K562 (cell line): ENCODE data around the gene SLC10A3. TPM values are rescaled to one million over a fixed set of nuclear protein-coding genes. Genes with fewer than 3 reads are reported as not detected.
A peak's percentile ranks its signal among the peaks of the same experiment; 100 is the strongest.

Source experiments
- ARID1B ChIP-seq: fragments of 450-650 bp; IDR thresholded peaks from 2 replicates; pipeline ENCODE4 v1.6.1; 2016; ENCODE audit warnings: antibody characterized with exemption, mild to moderate bottlenecking, inconsistent platforms
- DNMT1 ChIP-seq: fragments of 450-650 bp; IDR thresholded peaks from 2 replicates; pipeline ENCODE4 v1.6.1; 2016; ENCODE audit warnings: antibody characterized with exemption, mild to moderate bottlenecking
- MBD2 ChIP-seq: sonication (generic); IDR thresholded peaks from 2 replicates; pipeline ENCODE4 v1.6.1; 2016; ENCODE audit warnings: low read depth, borderline replicate concordance
- XRCC4 ChIP-seq: IDR thresholded peaks from one replicate; pipeline ENCODE4 v1.6.1; 2011; ENCODE audit not compliant: insufficient read depth, insufficient read length; ENCODE audit errors: extremely low read depth
- ZC3H8 ChIP-seq: fragments of 450-650 bp; IDR thresholded peaks from 2 replicates; pipeline ENCODE4 v1.6.1; 2017
- polyA plus RNA-seq, 8 experiments: library from polyadenylated mRNA; depleted of rRNA in 4 of 8; stranded (reverse) in 5 of 8; unstranded in 3 of 8; fragments of >200 nt; fragmentation: Nextera tagmentation in 2 of 8; fragmentation: Illumina TruSeq in 1 of 8; extraction: Ambion mirVana in 2 of 8; extraction: Trizol in 1 of 8; gene quantifications; 2 replicates each; pipeline versions ENCODE4 v1.2.1 to v1.2.3, GENCODE V29; 2011 to 2014; ENCODE audit warnings: inconsistent platforms in 1 of 8, missing spikeins in 1 of 8
- total RNA-seq, 7 experiments: library from RNA; depleted of rRNA in 6 of 7; stranded (reverse); fragments of >200 nt in 6 of 7; fragmentation: Illumina TruSeq in 2 of 7; extraction: Trizol in 2 of 7; gene quantifications; 2 replicates each; pipeline versions ENCODE4 v1.2.1 to v1.2.3, GENCODE V29; 2011 to 2021; ENCODE audit warnings: low replicate concordance in 1 of 7
- TF ChIP-seq, protein P1 (sequence below), 2 experiments: fragments of 250-450 bp in 1 of 2; fragments of 450-650 bp in 1 of 2; sonication (Bioruptor Pico) in 1 of 2; IDR thresholded peaks; 2 replicates each; pipeline versions ENCODE4 v1.6.1 to v1.8.0; 2016 to 2021; ENCODE audit warnings: mild to moderate bottlenecking in 2 of 2, moderate library complexity in 2 of 2, missing compliant biosample characterization in 1 of 2, missing genetic modification characterization in 1 of 2
- TF ChIP-seq, protein P2 (sequence below): fragments of 200-800 bp; sonication (Bioruptor generic); IDR thresholded peaks from 2 replicates; pipeline ENCODE4 v1.6.1; 2016; ENCODE audit warnings: missing genetic modification characterization, missing compliant biosample characterization
- TF ChIP-seq, protein P3 (sequence below): fragments of 250-450 bp; sonication (Bioruptor Pico); IDR thresholded peaks from 2 replicates; pipeline ENCODE4 v1.4.0; 2020; ENCODE audit warnings: mild to moderate bottlenecking, moderate library complexity, borderline replicate concordance
- TF ChIP-seq, protein P4 (sequence below): fragments of 450-650 bp; IDR thresholded peaks from 2 replicates; pipeline ENCODE4 v1.7.0; 2016; ENCODE audit warnings: borderline replicate concordance
- TF ChIP-seq, protein P5 (sequence below): fragments of 450-650 bp; IDR thresholded peaks from 2 replicates; pipeline ENCODE4 v1.6.1; 2016
- TF ChIP-seq, protein P6 (sequence below): fragments of 250-450 bp; sonication (Bioruptor Pico); IDR thresholded peaks from 2 replicates; pipeline ENCODE4 v1.5.0; 2021

The SLC10A3 gene
- total and polyA plus RNA-seq, 9 of the 15 experiments (the other 6 are each of a cell fraction or from before 2014, with no cell fraction given), result 5.2 to 30.6 (median 16.7) TPM

DNA sequence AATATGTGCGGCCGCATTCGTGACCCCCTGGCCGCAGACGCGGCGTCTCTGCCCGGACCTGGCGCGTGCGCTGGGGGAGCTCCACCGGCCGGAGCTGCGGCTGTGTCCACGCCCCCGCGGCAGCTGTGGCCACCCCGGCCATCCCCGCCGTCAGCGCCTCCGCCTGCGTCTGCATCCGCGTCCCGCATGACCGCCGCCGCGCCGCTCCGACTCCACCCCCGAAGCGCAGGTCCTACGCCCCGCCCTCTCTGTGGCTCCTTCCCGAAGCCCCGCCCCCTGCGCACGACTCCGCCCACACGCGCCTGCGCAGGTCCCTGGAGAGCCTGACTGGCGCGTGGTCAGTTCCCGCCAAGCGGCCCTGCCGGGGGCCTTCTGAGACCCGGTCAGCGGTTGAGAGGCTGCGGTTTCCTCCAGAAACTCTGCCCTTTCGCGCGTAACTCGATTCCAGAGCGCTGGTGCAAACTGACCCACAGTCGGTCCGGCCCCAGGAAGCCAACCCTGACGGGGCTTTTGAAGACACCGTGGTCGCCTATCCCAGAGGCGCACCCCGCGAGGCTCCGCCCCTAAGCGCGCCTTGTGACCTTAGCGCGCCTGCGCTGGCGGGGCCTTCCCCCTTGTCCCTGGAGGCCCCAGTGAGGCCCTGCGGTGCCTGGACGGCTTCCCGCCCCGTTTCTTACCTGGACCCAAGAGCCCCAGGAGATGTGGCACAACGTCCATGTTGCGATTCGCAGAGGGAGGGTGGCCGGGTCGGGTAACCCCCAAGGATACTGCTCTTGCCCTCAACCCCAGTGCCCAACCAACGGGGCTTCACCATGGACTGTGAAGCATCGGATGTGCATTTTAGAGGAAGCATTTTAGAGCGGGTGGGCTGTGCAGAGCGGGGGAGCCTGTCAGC is 11.5 kb downstream of the SLC10A3 start, which contains the start of gene LAGE3 (continued):
- TF ChIP-seq MBD2, result peak; percentile 49; the same call in 1 of the 2 replicates
- TF ChIP-seq, protein P1, sequence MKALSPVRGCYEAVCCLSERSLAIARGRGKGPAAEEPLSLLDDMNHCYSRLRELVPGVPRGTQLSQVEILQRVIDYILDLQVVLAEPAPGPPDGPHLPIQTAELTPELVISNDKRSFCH (CRISPR knock-in tag; IDR thresholded peaks at IDR 0.05), result no peak
- TF ChIP-seq, protein P1 (tag; IDR thresholded peaks at IDR 0.05), result 0 out of 2 replicates have a peak, but pooled peaks have one; percentile 34
- no peak for TF ChIP-seq XRCC4
- TF ChIP-seq, protein P2, sequence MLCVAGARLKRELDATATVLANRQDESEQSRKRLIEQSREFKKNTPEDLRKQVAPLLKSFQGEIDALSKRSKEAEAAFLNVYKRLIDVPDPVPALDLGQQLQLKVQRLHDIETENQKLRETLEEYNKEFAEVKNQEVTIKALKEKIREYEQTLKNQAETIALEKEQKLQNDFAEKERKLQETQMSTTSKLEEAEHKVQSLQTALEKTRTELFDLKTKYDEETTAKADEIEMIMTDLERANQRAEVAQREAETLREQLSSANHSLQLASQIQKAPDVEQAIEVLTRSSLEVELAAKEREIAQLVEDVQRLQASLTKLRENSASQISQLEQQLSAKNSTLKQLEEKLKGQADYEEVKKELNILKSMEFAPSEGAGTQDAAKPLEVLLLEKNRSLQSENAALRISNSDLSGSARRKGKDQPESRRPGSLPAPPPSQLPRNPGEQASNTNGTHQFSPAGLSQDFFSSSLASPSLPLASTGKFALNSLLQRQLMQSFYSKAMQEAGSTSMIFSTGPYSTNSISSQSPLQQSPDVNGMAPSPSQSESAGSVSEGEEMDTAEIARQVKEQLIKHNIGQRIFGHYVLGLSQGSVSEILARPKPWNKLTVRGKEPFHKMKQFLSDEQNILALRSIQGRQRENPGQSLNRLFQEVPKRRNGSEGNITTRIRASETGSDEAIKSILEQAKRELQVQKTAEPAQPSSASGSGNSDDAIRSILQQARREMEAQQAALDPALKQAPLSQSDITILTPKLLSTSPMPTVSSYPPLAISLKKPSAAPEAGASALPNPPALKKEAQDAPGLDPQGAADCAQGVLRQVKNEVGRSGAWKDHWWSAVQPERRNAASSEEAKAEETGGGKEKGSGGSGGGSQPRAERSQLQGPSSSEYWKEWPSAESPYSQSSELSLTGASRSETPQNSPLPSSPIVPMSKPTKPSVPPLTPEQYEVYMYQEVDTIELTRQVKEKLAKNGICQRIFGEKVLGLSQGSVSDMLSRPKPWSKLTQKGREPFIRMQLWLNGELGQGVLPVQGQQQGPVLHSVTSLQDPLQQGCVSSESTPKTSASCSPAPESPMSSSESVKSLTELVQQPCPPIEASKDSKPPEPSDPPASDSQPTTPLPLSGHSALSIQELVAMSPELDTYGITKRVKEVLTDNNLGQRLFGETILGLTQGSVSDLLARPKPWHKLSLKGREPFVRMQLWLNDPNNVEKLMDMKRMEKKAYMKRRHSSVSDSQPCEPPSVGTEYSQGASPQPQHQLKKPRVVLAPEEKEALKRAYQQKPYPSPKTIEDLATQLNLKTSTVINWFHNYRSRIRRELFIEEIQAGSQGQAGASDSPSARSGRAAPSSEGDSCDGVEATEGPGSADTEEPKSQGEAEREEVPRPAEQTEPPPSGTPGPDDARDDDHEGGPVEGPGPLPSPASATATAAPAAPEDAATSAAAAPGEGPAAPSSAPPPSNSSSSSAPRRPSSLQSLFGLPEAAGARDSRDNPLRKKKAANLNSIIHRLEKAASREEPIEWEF, result no peak
- TF ChIP-seq, protein P3, sequence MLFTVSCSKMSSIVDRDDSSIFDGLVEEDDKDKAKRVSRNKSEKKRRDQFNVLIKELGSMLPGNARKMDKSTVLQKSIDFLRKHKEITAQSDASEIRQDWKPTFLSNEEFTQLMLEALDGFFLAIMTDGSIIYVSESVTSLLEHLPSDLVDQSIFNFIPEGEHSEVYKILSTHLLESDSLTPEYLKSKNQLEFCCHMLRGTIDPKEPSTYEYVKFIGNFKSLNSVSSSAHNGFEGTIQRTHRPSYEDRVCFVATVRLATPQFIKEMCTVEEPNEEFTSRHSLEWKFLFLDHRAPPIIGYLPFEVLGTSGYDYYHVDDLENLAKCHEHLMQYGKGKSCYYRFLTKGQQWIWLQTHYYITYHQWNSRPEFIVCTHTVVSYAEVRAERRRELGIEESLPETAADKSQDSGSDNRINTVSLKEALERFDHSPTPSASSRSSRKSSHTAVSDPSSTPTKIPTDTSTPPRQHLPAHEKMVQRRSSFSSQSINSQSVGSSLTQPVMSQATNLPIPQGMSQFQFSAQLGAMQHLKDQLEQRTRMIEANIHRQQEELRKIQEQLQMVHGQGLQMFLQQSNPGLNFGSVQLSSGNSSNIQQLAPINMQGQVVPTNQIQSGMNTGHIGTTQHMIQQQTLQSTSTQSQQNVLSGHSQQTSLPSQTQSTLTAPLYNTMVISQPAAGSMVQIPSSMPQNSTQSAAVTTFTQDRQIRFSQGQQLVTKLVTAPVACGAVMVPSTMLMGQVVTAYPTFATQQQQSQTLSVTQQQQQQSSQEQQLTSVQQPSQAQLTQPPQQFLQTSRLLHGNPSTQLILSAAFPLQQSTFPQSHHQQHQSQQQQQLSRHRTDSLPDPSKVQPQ (CRISPR knock-in tag), result no peak
- TF ChIP-seq ARID1B, result no peak
- no peak for TF ChIP-seq DNMT1
- TF ChIP-seq, protein P4, sequence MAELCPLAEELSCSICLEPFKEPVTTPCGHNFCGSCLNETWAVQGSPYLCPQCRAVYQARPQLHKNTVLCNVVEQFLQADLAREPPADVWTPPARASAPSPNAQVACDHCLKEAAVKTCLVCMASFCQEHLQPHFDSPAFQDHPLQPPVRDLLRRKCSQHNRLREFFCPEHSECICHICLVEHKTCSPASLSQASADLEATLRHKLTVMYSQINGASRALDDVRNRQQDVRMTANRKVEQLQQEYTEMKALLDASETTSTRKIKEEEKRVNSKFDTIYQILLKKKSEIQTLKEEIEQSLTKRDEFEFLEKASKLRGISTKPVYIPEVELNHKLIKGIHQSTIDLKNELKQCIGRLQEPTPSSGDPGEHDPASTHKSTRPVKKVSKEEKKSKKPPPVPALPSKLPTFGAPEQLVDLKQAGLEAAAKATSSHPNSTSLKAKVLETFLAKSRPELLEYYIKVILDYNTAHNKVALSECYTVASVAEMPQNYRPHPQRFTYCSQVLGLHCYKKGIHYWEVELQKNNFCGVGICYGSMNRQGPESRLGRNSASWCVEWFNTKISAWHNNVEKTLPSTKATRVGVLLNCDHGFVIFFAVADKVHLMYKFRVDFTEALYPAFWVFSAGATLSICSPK, result no peak
- no peak for TF ChIP-seq ZC3H8
- TF ChIP-seq, protein P5, sequence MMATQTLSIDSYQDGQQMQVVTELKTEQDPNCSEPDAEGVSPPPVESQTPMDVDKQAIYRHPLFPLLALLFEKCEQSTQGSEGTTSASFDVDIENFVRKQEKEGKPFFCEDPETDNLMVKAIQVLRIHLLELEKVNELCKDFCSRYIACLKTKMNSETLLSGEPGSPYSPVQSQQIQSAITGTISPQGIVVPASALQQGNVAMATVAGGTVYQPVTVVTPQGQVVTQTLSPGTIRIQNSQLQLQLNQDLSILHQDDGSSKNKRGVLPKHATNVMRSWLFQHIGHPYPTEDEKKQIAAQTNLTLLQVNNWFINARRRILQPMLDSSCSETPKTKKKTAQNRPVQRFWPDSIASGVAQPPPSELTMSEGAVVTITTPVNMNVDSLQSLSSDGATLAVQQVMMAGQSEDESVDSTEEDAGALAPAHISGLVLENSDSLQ, result no peak
- TF ChIP-seq, protein P6, sequence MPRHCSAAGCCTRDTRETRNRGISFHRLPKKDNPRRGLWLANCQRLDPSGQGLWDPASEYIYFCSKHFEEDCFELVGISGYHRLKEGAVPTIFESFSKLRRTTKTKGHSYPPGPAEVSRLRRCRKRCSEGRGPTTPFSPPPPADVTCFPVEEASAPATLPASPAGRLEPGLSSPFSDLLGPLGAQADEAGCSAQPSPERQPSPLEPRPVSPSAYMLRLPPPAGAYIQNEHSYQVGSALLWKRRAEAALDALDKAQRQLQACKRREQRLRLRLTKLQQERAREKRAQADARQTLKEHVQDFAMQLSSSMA (CRISPR knock-in tag), result no peak; the same call in 1 of the 2 replicates
